Trophoblast cell (in vitro differentiated cells and primary cell): ENCODE results near the gene EID3.

ENCODE experiments used
- DNase-seq, 2 donors: peaks; one replicate each; pipeline ENCODE4 v3.0.0-alpha.2; 2016
- H2AFZ ChIP-seq: 2 replicates; pipeline ENCODE4 v1.6.1; 2013; ENCODE audit warnings: low read length, moderate library complexity, mild to moderate bottlenecking; ENCODE audit not compliant: insufficient read depth, poor library complexity
- H2AK5ac ChIP-seq: 2 replicates; pipeline ENCODE4 v1.6.1; 2013; ENCODE audit warnings: mild to moderate bottlenecking, low read length
- H2BK120ac ChIP-seq: 2 replicates; pipeline ENCODE4 v1.6.1; 2013; ENCODE audit warnings: low read length, mild to moderate bottlenecking, moderate library complexity; ENCODE audit not compliant: insufficient read depth, poor library complexity
- H2BK12ac ChIP-seq: 2 replicates; pipeline ENCODE4 v1.6.1; 2013; ENCODE audit warnings: mild to moderate bottlenecking, low read length, moderate library complexity
- H2BK5ac ChIP-seq: 2 replicates; pipeline ENCODE4 v1.6.1; 2013; ENCODE audit warnings: low read length, low read depth, moderate library complexity, mild to moderate bottlenecking; ENCODE audit not compliant: poor library complexity
- H3K14ac ChIP-seq: 2 replicates; pipeline ENCODE4 v1.6.1; 2013; ENCODE audit warnings: mild to moderate bottlenecking, low read length
- H3K18ac ChIP-seq: 2 replicates; pipeline ENCODE4 v1.6.1; 2013; ENCODE audit warnings: mild to moderate bottlenecking, low read length
- H3K23ac ChIP-seq: 2 replicates; pipeline ENCODE4 v1.6.1; 2013; ENCODE audit warnings: low read length
- H3K27ac ChIP-seq: 2 replicates; pipeline ENCODE4 v1.5.1; 2013; ENCODE audit warnings: low read depth, mild to moderate bottlenecking, inconsistent platforms, low read length, moderate library complexity
- H3K27me3 ChIP-seq: 2 replicates; pipeline ENCODE4 v1.6.1; 2013; ENCODE audit warnings: inconsistent platforms, mild to moderate bottlenecking, low read length, moderate library complexity; ENCODE audit not compliant: insufficient read depth
- H3K36me3 ChIP-seq, 2 experiments: 1 replicate in 1 of 2; 2 replicates in 1 of 2; pipeline ENCODE4 v1.6.1; 2013; ENCODE audit warnings: low read length in 2 of 2, mild to moderate bottlenecking in 2 of 2, moderate library complexity in 1 of 2; ENCODE audit not compliant: insufficient read depth in 2 of 2, control insufficient read depth in 1 of 2
- H3K4ac ChIP-seq: 2 replicates; pipeline ENCODE4 v1.6.1; 2013; ENCODE audit warnings: low read depth, mild to moderate bottlenecking, low read length, moderate library complexity
- H3K4me1 ChIP-seq, 2 experiments: 1 replicate in 1 of 2; 2 replicates in 1 of 2; pipeline ENCODE4 v1.6.1; 2013; ENCODE audit warnings: low read length in 2 of 2, mild to moderate bottlenecking in 2 of 2, moderate library complexity in 1 of 2; ENCODE audit not compliant: insufficient read depth in 2 of 2, control insufficient read depth in 1 of 2
- H3K4me2 ChIP-seq: 2 replicates; pipeline ENCODE4 v1.6.1; 2013; ENCODE audit warnings: inconsistent platforms, mild to moderate bottlenecking, low read length, moderate library complexity
- H3K4me3 ChIP-seq: 2 replicates; pipeline ENCODE4 v1.5.1; 2013; ENCODE audit warnings: mild to moderate bottlenecking, low read depth, low read length, inconsistent platforms
- H3K79me1 ChIP-seq: one replicate; pipeline ENCODE4 v1.6.1; 2013; ENCODE audit warnings: low read length
- H3K79me2 ChIP-seq: 2 replicates; pipeline ENCODE4 v1.6.1; 2013; ENCODE audit warnings: low read length, mild to moderate bottlenecking; ENCODE audit not compliant: control insufficient read depth, insufficient read depth, poor library complexity
- H3K9ac ChIP-seq: 2 replicates; pipeline ENCODE4 v1.6.1; 2013; ENCODE audit warnings: mild to moderate bottlenecking, low read length
- H3K9me3 ChIP-seq: 2 replicates; pipeline ENCODE4 v1.6.1; 2013; ENCODE audit warnings: low read depth, mild to moderate bottlenecking, control low read depth, inconsistent platforms, low read length; ENCODE audit not compliant: insufficient read depth
- H4K12ac ChIP-seq: 2 replicates; pipeline ENCODE4 v1.6.1; 2013; ENCODE audit warnings: low read depth, mild to moderate bottlenecking, low read length, moderate library complexity
- H4K8ac ChIP-seq: 2 replicates; pipeline ENCODE4 v1.6.1; 2013; ENCODE audit warnings: low read depth, mild to moderate bottlenecking, low read length, moderate library complexity
- H4K91ac ChIP-seq: one replicate; pipeline ENCODE4 v1.6.1; 2013; ENCODE audit warnings: low read depth, mild to moderate bottlenecking, low read length, moderate library complexity
- WGBS: extraction: QIAGEN DNeasy Blood & Tissue Kit; methylation state at CpG from one replicate; pipeline ENCODE4 v1.1.7; 2013; ENCODE audit warnings: missing lambda C conversion rate; ENCODE audit not compliant: insufficient read length, insufficient coverage; ENCODE audit errors: extremely low coverage; 5-methylcytosine and 5-hydroxymethylcytosine counted together

EID3 gene

DNA sequence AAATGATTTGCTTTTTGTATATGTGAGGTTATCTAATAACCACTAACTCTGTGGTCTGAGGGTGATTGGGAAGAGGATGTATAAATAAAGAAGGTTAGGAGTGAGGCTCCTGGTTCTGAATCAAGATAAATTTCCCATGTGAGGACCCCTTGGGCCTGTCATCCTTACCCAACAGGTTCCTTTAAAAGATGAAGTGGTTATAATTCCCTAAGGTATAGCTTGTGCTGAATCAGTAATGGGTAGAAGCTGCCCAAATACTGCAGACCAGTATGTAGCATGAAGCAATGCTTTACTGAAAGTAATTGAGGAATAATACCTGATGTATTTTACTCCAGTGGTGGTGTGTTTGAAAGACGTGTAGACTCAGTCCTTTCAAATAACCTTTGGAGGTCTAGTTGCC, 8.7 kb downstream of the EID3 start:
- no peak overlapping the region for H4K12ac ChIP-seq
- no peak overlapping the region for H3K27ac ChIP-seq
- no peak overlapping the region for H3K14ac ChIP-seq
- H3K27me3 ChIP-seq = no peaks in the 10 kb centered on the region
- no peak overlapping the region for H4K8ac ChIP-seq
- no peaks in the 10 kb centered on the region for H3K9me3 ChIP-seq
- no peak overlapping the region for H2BK5ac ChIP-seq
- no peak overlapping the region for H2BK120ac ChIP-seq
- H3K79me2 ChIP-seq = no peaks in the 10 kb centered on the region
- no peaks in the 10 kb centered on the region for H3K4me1 ChIP-seq
- WGBS = no CpG with 5 or more reads among the region's 1 CpG
- no peak overlapping the region for H2AFZ ChIP-seq
- H3K4me3 ChIP-seq = no peak overlapping the region
- H3K79me1 ChIP-seq = no peaks in the 10 kb centered on the region
- H2AK5ac ChIP-seq = no peak overlapping the region
- no peak overlapping the region for H3K4ac ChIP-seq
- no peak overlapping the region for H3K4me2 ChIP-seq
- H3K23ac ChIP-seq = no peak overlapping the region
- H3K18ac ChIP-seq = no peak overlapping the region
- DNase-seq = no peak
- no peak overlapping the region for H4K91ac ChIP-seq
- H3K9ac ChIP-seq = no peak overlapping the region
- peaks cover 11 to 19% of the 10 kb centered on the region in 2 experiments for H3K36me3 ChIP-seq
- no peak overlapping the region for H2BK12ac ChIP-seq

DNA sequence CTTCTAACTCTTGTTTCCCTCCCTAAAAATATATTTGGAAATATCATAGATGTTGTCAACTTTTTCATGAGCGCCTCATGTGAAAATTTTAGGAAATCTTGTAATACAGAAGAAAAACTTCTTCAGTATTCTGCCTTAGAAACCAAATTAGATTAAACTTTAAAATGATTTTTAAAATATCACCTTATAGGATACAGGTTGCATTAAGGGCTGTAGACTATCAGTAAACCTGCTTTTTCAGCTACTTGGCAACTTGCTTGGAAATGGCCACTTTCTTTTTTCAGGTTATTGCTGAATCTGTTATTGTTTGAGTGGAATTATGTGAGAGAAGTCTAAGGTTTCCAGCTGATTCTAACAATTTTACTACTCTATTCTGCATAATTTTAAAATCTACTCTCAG, 9.1 kb downstream of the EID3 start:
- no peak overlapping the region for H3K18ac ChIP-seq
- no CpG with 5 or more reads among the region's 1 CpG for WGBS
- no peak overlapping the region for H3K4ac ChIP-seq
- H2AFZ ChIP-seq = no peak overlapping the region
- H3K79me1 ChIP-seq = no peaks in the 10 kb centered on the region
- no peak overlapping the region for H4K12ac ChIP-seq
- no peak overlapping the region for H3K4me2 ChIP-seq
- no peak overlapping the region for H4K91ac ChIP-seq
- no peak overlapping the region for H2BK5ac ChIP-seq
- H3K23ac ChIP-seq = no peak overlapping the region
- H4K8ac ChIP-seq = no peak overlapping the region
- H3K9me3 ChIP-seq = no peaks in the 10 kb centered on the region
- no peaks in the 10 kb centered on the region for H3K79me2 ChIP-seq
- H2BK120ac ChIP-seq = no peak overlapping the region
- H3K27ac ChIP-seq = no peak overlapping the region
- peaks cover 13 to 22% of the 10 kb centered on the region in 2 experiments for H3K36me3 ChIP-seq
- H3K4me3 ChIP-seq = no peak overlapping the region
- no peak for DNase-seq
- no peaks in the 10 kb centered on the region for H3K4me1 ChIP-seq
- no peak overlapping the region for H3K14ac ChIP-seq
- H2AK5ac ChIP-seq = no peak overlapping the region
- no peak overlapping the region for H2BK12ac ChIP-seq
- no peaks in the 10 kb centered on the region for H3K27me3 ChIP-seq
- no peak overlapping the region for H3K9ac ChIP-seq

DNA sequence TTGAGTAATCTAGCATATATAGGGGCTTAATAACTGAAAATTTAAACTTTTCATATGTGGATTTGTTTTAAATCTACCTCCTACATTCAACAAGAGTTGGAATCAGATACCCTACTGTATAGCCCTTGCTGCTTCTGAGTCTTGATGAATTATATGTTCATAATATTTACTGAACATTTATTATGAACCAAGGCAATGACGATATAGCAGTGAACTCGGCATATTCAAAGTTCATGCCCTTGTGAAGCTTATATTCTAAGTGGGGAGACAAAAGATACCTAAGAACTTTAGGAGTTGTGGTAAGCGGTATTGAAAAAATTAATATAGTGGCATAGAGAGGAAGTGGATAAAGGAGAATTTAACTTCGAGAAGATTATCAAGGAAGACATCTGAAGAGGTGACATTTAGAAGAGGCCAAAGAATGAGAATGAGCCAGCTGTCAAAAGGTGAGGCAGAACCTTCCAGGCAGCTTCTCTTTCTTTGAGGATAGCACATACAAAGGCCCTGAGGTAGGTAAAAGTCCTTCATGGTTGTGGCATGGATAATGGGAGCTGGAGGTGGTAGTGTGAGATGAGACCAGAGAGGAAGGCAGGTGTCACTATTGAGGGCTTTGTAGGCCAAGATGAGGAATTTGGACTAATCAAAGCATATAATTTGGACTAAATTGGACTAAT, 10.2 kb downstream of the EID3 start:
- no peak overlapping the region for H3K4me2 ChIP-seq
- no peak overlapping the region for H2AFZ ChIP-seq
- H3K27ac ChIP-seq = no peak overlapping the region
- WGBS = 100% methylated on average over 2 of the region's 4 CpGs
- H3K36me3 ChIP-seq = peaks cover 16 to 25% of the 10 kb centered on the region in 2 experiments
- no peak overlapping the region for H3K23ac ChIP-seq
- H3K9ac ChIP-seq = no peak overlapping the region
- no peaks in the 10 kb centered on the region for H3K79me2 ChIP-seq
- H2AK5ac ChIP-seq = no peak overlapping the region
- no peak overlapping the region for H3K18ac ChIP-seq
- H4K91ac ChIP-seq = no peak overlapping the region
- H3K4me3 ChIP-seq = no peak overlapping the region
- H4K8ac ChIP-seq = no peak overlapping the region
- no peaks in the 10 kb centered on the region for H3K4me1 ChIP-seq
- no peak for DNase-seq
- H4K12ac ChIP-seq = no peak overlapping the region
- no peak overlapping the region for H3K4ac ChIP-seq
- H2BK5ac ChIP-seq = no peak overlapping the region
- H3K14ac ChIP-seq = no peak overlapping the region
- H2BK12ac ChIP-seq = no peak overlapping the region
- H2BK120ac ChIP-seq = no peak overlapping the region
- H3K79me1 ChIP-seq = no peaks in the 10 kb centered on the region
- H3K27me3 ChIP-seq = no peaks in the 10 kb centered on the region
- no peaks in the 10 kb centered on the region for H3K9me3 ChIP-seq

DNA sequence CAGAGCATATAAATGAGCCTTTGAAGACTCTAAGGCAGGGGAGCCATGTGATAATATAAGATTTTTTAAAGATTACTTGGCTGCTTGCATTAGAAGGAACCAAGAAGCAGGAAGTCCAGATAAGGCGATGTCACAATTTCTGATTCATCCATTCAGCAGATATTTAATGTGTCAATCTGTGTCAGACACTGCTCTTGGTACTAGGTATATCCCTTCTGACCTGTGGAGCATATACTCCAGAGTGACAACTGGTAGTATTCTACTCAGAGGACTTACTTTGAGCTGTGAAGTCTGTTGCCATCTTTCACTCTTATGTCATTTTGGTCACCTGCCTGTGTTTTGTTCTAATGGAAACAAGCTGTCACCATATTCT, 10.7 kb downstream of the EID3 start:
- DNase-seq = no peak
- Histone ChIP-seq H3K79me2 (no peaks in the 10 kb centered on the region), H3K14ac (no peak overlapping the region), H3K4me3 (no peak overlapping the region), H4K91ac (no peak overlapping the region), H3K27ac (no peak overlapping the region), H3K4me2 (no peak overlapping the region), H3K27me3 (no peaks in the 10 kb centered on the region), H2BK120ac (no peak overlapping the region), H2BK12ac (no peak overlapping the region), H3K9me3 (no peaks in the 10 kb centered on the region), H3K9ac (no peak overlapping the region), H3K18ac (no peak overlapping the region), H3K36me3 (peaks cover 16 to 28% of the 10 kb centered on the region in 2 experiments), H2AK5ac (no peak overlapping the region), H3K4ac (no peak overlapping the region), H4K12ac (no peak overlapping the region), H2AFZ (no peak overlapping the region), H3K23ac (no peak overlapping the region), H3K4me1 (no peaks in the 10 kb centered on the region), H2BK5ac (no peak overlapping the region), H4K8ac (no peak overlapping the region), H3K79me1 (no peaks in the 10 kb centered on the region)
- WGBS = no CpG with 5 or more reads among the region's 1 CpG
